GM18907 (cell line): ENCODE measurements around the gene RPL6.
"Not testable (repeated sequence)": the region's sequence is repeated elsewhere in the genome, so short reads cannot be mapped to it uniquely, and the experiment has no call there.

ENCODE experiments used
- ATAC-seq: cut with Tn5 transposase; IDR thresholded peaks from one replicate; pipeline ENCODE4 v1.9.1; 2021; ENCODE audit warnings: mild to moderate bottlenecking, moderate library complexity; ENCODE audit not compliant: unreplicated experiment

RPL6 gene

DNA sequence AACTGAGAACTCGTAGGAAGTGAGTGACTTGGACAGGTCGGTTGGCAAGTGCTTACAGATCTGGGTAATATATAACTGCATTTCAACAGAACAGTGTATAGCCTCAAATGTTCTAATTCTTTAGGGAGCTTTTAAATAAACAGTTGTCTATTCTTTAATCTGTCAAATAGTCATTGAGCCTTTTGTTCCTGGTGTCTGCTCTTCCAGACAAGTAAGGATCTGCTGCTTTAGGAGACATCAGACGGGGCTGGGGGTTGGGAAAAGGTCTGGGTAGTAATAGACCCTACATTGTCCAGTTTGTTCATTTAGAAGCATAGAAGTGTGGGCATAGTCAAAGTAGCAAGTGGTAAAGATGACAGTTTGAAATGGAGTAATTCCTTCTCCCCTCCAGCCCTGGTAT, 11.3 kb upstream of the RPL6 start:
- no peak for ATAC-seq

DNA sequence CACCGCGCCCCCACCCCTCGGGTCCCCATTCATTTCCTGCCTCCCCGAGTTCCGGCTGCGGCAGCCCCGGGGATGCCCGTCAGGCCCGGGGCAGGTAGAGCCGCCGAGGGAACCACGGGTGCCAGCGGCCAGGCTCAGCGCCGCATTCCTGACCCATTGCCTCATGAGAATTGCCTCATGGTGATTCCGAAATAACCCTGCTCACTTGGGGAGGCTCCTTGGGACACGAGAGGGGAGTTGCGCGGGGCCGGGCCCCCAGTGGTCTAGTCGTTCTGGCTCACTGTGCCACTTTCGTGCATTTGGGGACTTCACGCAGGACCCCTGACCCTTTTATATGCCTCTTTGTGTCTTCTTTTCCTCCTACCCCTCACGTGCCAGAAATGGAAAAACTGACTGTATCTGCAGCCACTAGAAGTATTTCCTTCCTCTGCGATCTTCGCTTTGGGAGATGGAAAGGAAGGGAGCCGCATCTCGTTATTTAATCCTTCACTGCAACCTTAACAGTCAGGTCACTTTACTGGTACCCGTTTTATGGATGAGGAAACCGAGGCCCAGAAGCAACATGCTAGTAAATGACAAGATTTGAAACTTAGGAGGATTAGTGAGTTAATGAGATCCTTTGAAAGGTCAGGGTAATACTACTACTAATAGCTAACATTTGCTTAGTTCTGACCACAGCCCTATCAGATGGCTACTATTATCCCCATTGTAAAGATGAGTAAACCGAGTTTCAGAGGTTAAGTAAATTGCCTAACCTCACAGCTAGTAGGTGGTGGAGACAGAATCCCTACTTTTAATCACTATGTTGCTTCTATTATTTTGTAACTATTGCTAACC, 10.1 kb upstream of the RPL6 start:
- ATAC-seq = peak; percentile 54

GRCh38 chr12:112418608-112419296, 9.3 kb upstream of the RPL6 start, which contains the start of gene PTPN11:
Gene PTPN11, plus strand, starts transcription at chr12:112418947. Its CDS starts 165 bp downstream, at chr12:112419112.
- peak; percentile 74 for ATAC-seq

DNA sequence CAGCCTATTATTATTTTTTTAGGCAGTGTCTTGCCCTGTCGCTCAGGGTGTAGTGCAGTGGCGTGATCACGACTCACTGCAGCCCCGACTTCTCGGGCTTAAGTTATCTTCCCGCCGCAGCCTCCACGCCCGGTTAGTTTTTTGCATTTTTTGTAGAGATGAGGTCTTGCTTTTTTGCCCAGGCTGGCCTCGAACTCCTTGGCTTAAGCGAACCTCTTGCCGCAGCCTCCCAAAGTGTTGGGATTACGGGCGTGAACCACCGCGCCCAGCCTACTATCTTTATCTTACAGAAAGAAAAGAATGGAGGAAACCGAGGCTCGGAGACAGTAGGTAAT, 8.8 kb upstream of the RPL6 start:
- no peak for ATAC-seq

DNA sequence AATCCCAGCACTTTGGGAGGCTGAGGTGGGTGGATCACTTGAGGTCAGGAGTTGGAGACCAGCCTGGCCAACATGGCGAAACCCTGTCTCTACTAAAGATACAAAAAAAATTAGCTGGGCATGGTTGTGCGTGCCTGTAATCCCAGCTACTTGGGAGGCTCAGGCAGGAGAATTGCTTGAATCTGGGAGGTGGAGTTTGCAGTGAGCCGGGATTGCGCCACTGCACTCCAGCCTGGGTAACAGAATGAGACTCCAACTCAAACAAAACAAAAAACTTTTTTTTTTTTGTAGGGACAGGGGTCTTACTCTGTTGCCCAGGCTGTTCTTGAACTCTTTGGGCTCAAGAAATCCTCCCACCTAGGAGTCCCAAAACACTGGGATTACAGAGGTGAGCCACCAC, 6.1 kb upstream of the RPL6 start:
- ATAC-seq = not testable (repeated sequence)

DNA sequence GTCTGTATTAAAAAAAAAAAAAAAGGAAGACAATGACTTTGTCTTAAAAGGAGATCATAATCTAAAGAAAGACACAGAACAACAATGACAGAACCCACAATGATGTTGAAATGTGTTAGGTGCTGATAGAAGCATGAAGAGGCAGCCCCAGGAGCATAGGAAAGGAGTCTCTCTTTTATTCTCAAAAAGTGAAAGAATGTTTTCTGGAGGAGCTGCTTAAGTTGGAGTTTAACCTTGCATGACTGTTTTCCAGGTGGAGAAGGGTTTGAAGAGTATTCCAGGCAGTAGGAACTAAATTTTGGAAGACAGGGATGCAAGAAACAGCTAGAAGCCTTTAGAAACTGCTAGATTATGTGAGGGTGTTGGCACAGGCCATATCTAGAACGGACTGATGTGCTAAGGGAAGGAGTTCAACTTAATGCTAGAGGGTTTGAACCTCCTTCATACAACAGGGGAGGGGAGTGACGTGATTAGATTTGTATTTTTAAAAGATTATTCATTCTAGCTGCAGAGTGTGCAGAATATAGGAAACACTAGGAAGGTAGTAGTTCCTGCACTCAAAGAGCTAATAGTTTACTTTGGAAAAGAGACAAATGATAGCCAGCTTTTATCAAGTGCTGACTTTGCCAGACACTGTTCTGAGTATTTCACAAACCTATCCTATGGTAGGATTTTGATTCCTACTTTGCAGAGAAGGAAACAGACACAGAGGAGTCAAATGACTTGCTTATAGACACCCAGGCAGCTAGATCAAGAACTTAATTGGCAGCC, 4.6 kb upstream of the RPL6 start:
- ATAC-seq = no peak

DNA sequence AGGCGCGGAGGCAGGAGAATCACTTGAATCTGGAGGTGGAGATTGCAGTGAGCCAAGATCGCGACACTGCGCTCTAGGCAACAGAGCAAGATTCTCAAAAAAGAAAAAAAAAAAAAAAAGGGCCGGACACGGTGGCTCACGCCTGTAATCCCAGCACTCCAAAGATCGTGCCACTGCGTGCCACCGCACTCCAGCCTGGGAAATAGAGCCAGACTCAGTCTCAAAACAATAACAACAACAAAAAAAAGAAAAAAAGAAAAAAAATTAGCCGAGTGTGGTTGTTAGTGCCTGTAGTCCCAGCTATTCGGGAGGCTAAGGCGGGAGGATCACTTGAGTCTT, 470 bp upstream of the RPL6 start:
- ATAC-seq = no peak

DNA sequence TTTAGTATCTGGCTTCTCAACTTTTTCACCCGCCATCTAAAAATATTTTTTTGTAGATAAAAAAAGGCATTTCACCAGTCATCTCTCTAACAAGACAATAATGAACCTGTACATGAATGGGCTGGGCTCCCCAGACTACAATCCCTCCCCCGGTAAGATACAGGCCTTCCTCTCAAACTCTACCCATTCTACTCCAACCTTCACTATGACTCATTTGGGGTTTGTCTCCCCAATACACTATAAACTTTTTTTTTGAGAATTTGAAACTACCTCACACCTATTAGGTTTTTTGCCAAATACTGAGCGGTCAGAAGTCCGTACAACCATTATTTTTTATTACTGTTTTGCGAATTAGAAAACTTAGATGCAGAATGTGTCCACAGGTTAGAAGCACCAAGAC, 784 bp downstream of the RPL6 start:
- no peak for ATAC-seq

DNA sequence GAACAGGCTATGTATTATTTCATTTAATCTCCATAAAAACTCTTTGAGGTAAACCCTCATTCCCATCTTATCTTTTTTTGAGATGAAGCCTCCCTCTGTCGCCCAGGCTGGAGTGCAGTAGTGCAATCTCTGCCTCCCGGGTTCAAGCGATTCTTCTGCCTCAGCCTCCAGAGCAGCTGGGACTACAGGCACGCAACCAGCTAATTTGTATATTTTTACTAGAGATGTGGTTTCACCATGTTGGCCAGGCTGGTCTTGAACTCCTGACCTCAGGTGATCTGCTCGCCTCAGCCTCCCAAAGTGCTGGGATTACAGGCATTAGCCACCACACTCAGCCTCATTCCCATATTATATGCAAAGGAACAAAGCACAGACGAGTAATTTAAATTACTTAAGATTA, 1.7 kb downstream of the RPL6 start:
- not testable (repeated sequence) for ATAC-seq

DNA sequence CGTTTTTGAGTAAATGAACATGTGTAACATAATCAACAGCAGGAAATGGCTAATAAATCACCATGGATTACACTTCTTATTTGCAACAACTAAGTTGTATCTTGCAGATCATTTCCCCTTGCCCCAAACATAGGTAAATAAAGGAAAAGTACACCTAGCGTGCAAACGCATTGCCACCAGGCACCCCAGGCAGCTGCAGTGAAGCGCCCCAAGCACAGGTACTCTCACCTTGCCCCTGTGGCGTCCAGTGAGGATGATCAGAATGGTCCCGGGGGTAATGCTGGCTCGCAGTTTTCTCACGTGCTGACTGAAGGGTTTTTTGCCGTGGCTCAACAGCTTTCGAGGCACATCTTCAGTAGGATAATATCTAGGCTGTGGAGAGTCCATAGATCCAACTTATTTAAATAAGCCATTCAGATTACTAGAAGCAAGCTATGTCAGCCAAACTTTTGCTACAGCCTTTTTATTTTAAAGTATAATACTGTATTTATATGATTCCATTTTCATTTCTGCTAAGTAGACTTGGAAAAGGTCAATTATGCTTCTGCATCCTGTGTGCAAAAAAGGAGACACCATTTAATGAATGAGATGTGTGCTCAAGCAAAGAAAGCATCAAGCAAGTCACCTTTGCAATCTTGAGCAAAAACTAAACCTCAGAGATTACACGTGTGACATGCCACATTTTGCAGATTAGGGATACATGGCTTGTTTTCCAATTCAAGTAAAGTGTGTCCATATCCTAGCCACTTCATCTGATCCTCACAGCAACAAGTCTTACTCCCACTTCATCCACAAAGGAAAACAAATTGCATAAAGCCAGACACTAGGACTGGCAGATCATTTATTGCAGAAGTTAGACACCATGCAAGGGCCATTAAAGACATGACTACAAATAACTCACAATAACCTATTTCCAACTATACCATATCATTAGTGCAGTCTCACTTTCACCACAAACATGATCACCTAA, 2.6 kb downstream of the RPL6 start:
- no peak for ATAC-seq

DNA sequence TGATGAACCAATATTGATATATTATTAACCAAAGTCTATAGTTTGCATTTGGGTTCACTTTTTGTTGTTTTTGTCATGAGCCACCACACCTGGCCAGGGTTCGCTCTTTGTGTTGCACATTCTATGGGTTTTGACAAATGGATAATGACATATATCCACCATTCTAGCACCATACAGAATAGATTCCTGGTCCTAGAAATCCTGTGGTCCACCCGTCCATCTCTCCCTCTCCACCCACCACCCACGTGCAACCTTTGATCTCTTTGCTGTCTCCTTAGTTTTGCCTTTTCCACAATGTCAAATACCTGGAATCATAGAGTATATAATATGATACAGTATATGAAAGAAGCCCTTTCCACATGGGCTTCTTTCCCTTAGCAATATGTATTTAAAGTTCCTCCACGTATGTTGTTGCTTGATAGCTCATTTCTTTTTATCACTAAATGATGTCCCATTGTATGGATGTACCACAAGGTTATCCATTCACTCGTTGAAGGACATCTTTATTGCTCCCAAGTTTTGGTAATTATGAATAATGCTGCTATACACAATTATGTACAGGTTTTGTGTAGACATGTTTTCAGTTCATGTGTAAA, 7.4 kb downstream of the RPL6 start:
- ATAC-seq = no peak

- no peak for ATAC-seq
These were observed 8.4 kb downstream of the RPL6 start for GRCh38 chr12:112401054-112401453.

GRCh38 chr12:112393328-112393727, 16.1 kb downstream of the RPL6 start:
- no peak for ATAC-seq

DNA sequence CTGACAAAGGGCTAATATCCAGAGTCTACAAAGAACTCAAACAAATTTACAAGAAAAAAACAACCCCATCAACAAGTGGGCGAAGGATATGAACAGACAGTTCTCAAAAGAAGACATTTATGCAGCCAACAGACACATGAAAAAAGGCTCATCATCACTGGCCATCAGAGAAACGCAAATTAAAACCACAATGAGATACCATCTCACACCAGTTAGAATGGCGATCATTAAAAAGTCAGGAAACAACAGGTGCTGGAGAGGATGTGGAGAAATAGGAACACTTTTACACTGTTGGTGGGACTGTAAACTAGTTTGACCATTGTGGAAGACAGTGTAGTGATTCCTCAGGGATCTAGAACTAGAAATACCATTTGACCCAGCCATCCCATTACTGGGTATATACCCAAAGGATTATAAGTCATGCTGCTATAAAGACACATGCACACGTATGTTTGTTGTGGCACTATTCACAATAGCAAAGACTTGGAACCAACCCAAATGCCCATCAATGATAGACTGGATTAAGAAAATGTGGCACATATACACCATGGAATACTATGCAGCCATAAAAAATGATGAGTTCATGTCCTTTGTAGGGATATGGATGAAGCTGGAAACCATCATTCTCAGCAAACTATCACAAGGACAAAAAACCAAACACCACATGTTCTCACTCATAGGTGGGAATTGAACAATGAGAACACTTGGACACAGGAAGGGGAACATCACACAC, 19.3 kb downstream of the RPL6 start:
- not testable (repeated sequence) for ATAC-seq

- ATAC-seq = no peak
These were observed 20.2 kb downstream of the RPL6 start for GRCh38 chr12:112389228-112389627.

DNA sequence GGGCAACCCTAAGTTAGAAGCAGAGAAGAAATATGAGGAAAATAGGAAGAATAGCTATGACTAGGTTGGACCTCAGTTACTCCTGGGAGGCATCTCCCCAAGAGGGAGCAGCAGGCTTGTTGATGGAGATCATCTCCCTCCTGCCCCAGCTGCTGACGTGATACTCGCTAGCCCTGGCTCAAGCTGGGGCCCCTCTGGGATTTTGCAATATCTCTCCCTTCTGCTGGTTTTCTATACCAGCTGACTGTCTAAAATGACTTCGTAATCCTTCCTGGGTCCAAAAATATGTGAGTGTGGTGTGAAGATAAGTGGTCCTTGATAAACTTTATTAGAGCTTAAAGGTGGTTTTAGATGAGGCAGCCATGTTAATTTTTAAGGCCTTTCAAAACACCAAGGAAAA, 22.7 kb downstream of the RPL6 start:
- ATAC-seq = no peak

GRCh38 chr12:112382866-112383265, 26.5 kb downstream of the RPL6 start:
- ATAC-seq = no peak

DNA sequence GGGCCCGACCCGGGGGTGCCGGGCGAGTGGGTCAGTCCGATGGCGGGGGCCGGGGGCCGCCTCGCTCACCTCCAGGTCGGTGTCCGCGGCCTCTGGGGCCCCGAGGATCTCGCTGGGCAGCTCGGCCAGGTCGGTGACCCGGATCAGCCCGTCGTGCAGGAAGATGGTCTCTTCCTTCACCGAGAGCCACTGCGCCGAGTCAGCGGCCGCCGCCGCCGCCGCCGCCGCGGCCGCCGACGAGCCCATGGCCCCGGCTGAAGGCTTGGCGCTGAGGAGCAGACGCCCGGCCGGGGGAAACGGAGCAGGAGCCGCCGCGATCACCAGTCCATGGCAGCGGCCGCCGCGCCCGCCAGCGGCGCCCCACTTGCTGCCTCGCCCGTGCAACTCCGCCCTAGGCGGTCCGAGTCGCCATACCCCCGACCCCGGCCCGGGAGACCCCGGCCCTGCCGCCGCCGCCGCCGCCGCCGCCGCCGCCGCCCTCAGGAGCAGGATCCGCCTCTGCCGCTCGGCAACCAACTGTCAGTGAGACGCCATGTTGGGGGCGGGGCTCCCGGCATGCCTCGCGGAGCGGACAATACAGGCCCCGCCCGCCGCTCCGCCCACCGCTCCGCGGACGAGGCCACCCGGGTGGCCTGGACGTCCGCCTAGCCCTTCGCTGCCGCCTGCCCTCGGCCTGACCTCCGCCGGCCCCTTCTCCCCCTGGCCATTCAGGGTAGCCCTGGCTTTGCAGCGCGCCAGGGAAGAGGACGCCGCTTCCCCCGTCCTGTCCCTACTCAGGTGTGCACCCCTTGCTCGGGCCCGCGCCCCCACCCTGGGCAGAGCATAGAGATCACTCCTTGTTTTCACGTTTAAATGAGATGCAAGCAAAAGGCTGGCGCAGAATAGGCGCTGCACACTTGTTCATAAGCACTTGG, 27.3 kb downstream of the RPL6 start, which contains the start of gene HECTD4:
Gene HECTD4, minus strand, starts transcription at position 549 of the 914 bp plus-strand sequence. Its CDS starts 303 bp downstream, at position 246.
- ATAC-seq = peak; percentile 90
